HL-60/S4 (cell line): ENCODE data around the gene IL17RD.
"Not testable (repeated sequence)": the region's sequence is repeated elsewhere in the genome, so short reads cannot be mapped to it uniquely, and the experiment has no call there.

ENCODE experiments used
- in situ Hi-C: fragments of 300-500 bp; cut with MboI; formaldehyde crosslinking; loops from 2 replicates; pipeline ENCODE4 v1.14.3; 2022; ENCODE audit warnings: low sequenced_read_pairs

IL17RD gene

GRCh38 chr3:57094575-57094974, 70.6 kb downstream of the IL17RD start:
- in situ Hi-C loops, result no loop called here

- in situ Hi-C loops, result no loop called here
Measured at GRCh38 chr3:57093971-57094535, 71.1 kb downstream of the IL17RD start.

- in situ Hi-C loops, result no loop called here
Measured at GRCh38 chr3:57093489-57093888, 71.7 kb downstream of the IL17RD start.

- in situ Hi-C loops, result no loop called here
Measured at GRCh38 chr3:57091521-57092273, 73.5 kb downstream of the IL17RD start.

GRCh38 chr3:57089043-57089442, 76.1 kb downstream of the IL17RD start:
- in situ Hi-C loops, result no loop called here

GRCh38 chr3:57088503-57088902, 76.7 kb downstream of the IL17RD start:
- in situ Hi-C loops, result no loop called here

GRCh38 chr3:57087361-57088092, 77.6 kb downstream of the IL17RD start:
- in situ Hi-C loops, result no loop called here

- in situ Hi-C loops, result no loop called here
Measured at GRCh38 chr3:57086201-57086600, 79.0 kb downstream of the IL17RD start.

- in situ Hi-C loops, result no loop called here
Measured at GRCh38 chr3:57085211-57085610, 79.9 kb downstream of the IL17RD start.

GRCh38 chr3:57083266-57083995, 81.7 kb downstream of the IL17RD start:
- in situ Hi-C loops, result not testable (repeated sequence)

GRCh38 chr3:57082481-57082880, 82.7 kb downstream of the IL17RD start:
- in situ Hi-C loops, result no loop called here

GRCh38 chr3:57081173-57081572, 84.0 kb downstream of the IL17RD start:
- in situ Hi-C loops, result no loop called here

GRCh38 chr3:57080171-57080570, 85.0 kb downstream of the IL17RD start:
- in situ Hi-C loops, result no loop called here

GRCh38 chr3:57079474-57079831, 85.7 kb downstream of the IL17RD start:
- in situ Hi-C loops, result no loop called here

- in situ Hi-C loops, result no loop called here
Measured at GRCh38 chr3:57078635-57079473, 86.3 kb downstream of the IL17RD start.

GRCh38 chr3:57078344-57078634, 86.9 kb downstream of the IL17RD start:
- in situ Hi-C loops, result no loop called here

- in situ Hi-C loops, result no loop called here
Measured at GRCh38 chr3:57077630-57078343, 87.4 kb downstream of the IL17RD start.

GRCh38 chr3:57076422-57076951, 88.7 kb downstream of the IL17RD start:
- in situ Hi-C loops, result no loop called here

- in situ Hi-C loops, result no loop called here
Measured at GRCh38 chr3:57074135-57074534, 91.0 kb downstream of the IL17RD start.

- in situ Hi-C loops, result no loop called here
Measured at GRCh38 chr3:57073628-57074027, 91.5 kb downstream of the IL17RD start.
